Neural progenitor cell (in vitro differentiated cells): ENCODE results near the gene RNF220. TPM values are rescaled to one million over a fixed set of nuclear protein-coding genes. Genes with fewer than 3 reads are reported as not detected.
A peak's percentile ranks its signal among the peaks of the same experiment; 100 is the strongest.

Experiments used
- DNase-seq: peaks from one replicate; pipeline ENCODE4 v3.0.0-alpha.2; 2016; ENCODE audit warnings: low spot score
- H2AFZ ChIP-seq: fragments of 200-600 bp; sonication (generic); replicated peaks from 2 replicates; pipeline ENCODE4 v1.6.1; 2016; ENCODE audit warnings: antibody characterized with exemption
- H3F3A ChIP-seq: fragments of 200-600 bp; sonication (generic); 2 replicates; pipeline ENCODE4 v1.6.1; 2016; ENCODE audit warnings: antibody characterized with exemption, low read depth
- H3K27ac ChIP-seq: fragments of 200-600 bp; sonication (generic); 2 replicates; pipeline ENCODE4 v1.5.1; 2016; ENCODE audit warnings: mild to moderate bottlenecking
- H3K27me3 ChIP-seq: fragments of 200-600 bp; sonication (generic); 2 replicates; pipeline ENCODE4 v1.6.1; 2016; ENCODE audit warnings: mild to moderate bottlenecking, moderate library complexity
- H3K36me3 ChIP-seq: fragments of 200-600 bp; sonication (generic); 2 replicates; pipeline ENCODE4 v1.5.1; 2016
- H3K4me1 ChIP-seq: fragments of 200-600 bp; sonication (generic); 2 replicates; pipeline ENCODE4 v1.6.1; 2016; ENCODE audit warnings: mixed run types
- H3K4me2 ChIP-seq: fragments of 200-600 bp; sonication (generic); 2 replicates; pipeline ENCODE4 v1.6.1; 2016
- H3K4me3 ChIP-seq: fragments of 200-600 bp; sonication (generic); 2 replicates; pipeline ENCODE4 v1.5.1; 2016
- H3K79me2 ChIP-seq: fragments of 200-600 bp; sonication (generic); 2 replicates; pipeline ENCODE4 v1.6.1; 2016; ENCODE audit warnings: low read depth
- H3K9ac ChIP-seq: fragments of 200-600 bp; sonication (generic); 2 replicates; pipeline ENCODE4 v1.6.1; 2016
- H3K9me3 ChIP-seq: fragments of 200-600 bp; sonication (generic); 2 replicates; pipeline ENCODE4 v1.5.1; 2016; ENCODE audit warnings: low read depth
- H4K20me1 ChIP-seq: fragments of 200-600 bp; sonication (generic); 2 replicates; pipeline ENCODE4 v1.6.1; 2016; ENCODE audit warnings: low read depth
- H3K27ac Mint-ChIP-seq: 3 replicates; pipeline ENCODE4 v1.8.0; 2021; ENCODE audit warnings: mixed read lengths
- H3K27me3 Mint-ChIP-seq: 2 replicates; pipeline ENCODE4 v1.8.0; 2022; ENCODE audit warnings: low read depth, mild to moderate bottlenecking, inconsistent platforms, moderate library complexity, mixed read lengths; ENCODE audit not compliant: insufficient read depth
- H3K36me3 Mint-ChIP-seq: 3 replicates; pipeline ENCODE4 v1.8.0; 2021; ENCODE audit warnings: mixed read lengths
- H3K4me1 Mint-ChIP-seq: 3 replicates; pipeline ENCODE4 v1.8.0; 2021; ENCODE audit warnings: mixed read lengths
- H3K4me3 Mint-ChIP-seq: 3 replicates; pipeline ENCODE4 v1.8.0; 2021; ENCODE audit warnings: mild to moderate bottlenecking, moderate library complexity, mixed read lengths
- H3K9me3 Mint-ChIP-seq: 3 replicates; pipeline ENCODE4 v1.8.0; 2020; ENCODE audit warnings: mixed read lengths
- CTCF ChIP-seq: fragments of 200-600 bp; sonication (generic); IDR thresholded peaks from 2 replicates; pipeline ENCODE4 v1.5.1; 2017; ENCODE audit warnings: antibody characterized with exemption, mild to moderate bottlenecking
- EZH2 ChIP-seq: fragments of 200-600 bp; sonication (generic); IDR thresholded peaks from 2 replicates; pipeline ENCODE4 v1.6.1; 2017; ENCODE audit warnings: antibody characterized with exemption, mild to moderate bottlenecking, moderate library complexity
- EZH2phosphoT487 ChIP-seq: fragments of 200-600 bp; sonication (generic); IDR thresholded peaks from 2 replicates; pipeline ENCODE4 v1.6.1; 2017; ENCODE audit warnings: antibody characterized with exemption
- total RNA-seq: library from RNA; depleted of rRNA; stranded (reverse); fragments of >200 nt; gene quantifications from 2 replicates; pipeline ENCODE4 v1.2.3, GENCODE V29; 2015; ENCODE audit warnings: low replicate concordance

RNF220 gene
- total RNA-seq, 1 donor from 2014 or later: 93.8 TPM

- H3K36me3 ChIP-seq: no peaks in the 10 kb centered on the region
- TF ChIP-seq CTCF (no peak), EZH2 (no peak), EZH2phosphoT487 (no peak)
- H3K4me2 ChIP-seq: peak overlapping the region; percentile 42
- Mint-ChIP-seq H3K27me3 (peaks cover 41% of the 10 kb centered on the region), H3K27ac (peak overlapping the region; percentile 42), H3K4me1 (peaks cover 52% of the 10 kb centered on the region), H3K9me3 (no peaks in the 10 kb centered on the region), H3K36me3 (no peaks in the 10 kb centered on the region), H3K4me3 (peak overlapping the region; percentile 60)
- H3K79me2 ChIP-seq: no peaks in the 10 kb centered on the region
- no peak overlapping the region for H3K27ac ChIP-seq
- peaks cover 45% of the 10 kb centered on the region for H3F3A ChIP-seq
- peaks cover 100% of the 10 kb centered on the region for H3K27me3 ChIP-seq
- no peak for DNase-seq
- peaks cover 34% of the 10 kb centered on the region for H3K4me1 ChIP-seq
- H3K9me3 ChIP-seq: no peaks in the 10 kb centered on the region
- no peak overlapping the region for H3K9ac ChIP-seq
- peaks cover 48% of the 10 kb centered on the region for H4K20me1 ChIP-seq
- H2AFZ ChIP-seq: no peak overlapping the region
- H3K4me3 ChIP-seq: no peak overlapping the region
Observed at GRCh38 chr1:44422161-44422560, 17.1 kb downstream of the RNF220 start.

DNA sequence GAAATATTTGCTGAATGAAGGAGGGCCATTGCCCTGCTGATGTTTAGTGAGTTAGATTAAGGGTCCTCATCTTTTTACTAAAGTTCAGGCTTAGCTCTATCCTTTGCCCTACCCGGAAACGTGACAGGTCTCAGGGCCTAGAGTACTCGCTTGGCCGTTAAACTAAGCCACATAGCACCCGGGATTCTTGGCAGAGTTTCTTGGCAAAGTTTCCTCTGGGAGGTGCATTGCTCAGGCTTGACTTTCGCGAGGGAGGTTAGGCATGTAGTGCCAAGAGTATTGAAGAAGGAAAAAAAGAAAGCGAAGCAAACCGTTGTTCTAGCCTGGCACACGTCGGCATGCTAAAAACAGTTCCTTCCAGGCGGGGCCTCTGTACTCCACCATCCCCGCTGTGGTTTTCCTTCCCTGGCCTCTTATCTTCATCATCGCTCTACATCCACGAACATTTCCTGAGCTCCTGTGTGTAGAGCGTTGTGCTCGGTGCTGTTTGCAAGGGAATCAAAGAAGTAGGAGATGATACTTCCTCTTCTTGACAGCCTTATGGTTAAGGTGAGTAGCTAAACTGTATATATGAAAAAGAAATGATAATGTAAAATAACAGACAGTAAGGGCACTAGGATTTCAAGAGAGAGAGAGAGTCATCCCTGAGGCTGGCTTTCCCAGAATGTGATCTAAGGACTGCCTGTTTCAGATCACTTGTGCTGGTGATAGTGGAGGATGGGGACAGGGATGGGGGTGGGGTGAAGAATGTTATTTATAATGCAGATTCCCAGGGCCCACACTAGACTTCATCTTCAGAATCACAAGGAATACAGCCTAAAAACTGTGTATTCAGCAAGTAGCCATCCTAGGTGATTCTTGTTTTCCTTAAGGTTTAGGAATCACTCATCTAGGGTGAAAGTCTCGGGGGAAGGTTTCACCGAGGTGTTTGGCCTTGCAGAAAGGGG lies 18.8 kb downstream of the RNF220 start:
- Mint-ChIP-seq H3K4me1 (peaks cover 54% of the 10 kb centered on the region), H3K4me3 (no peak overlapping the region), H3K27me3 (peaks cover 40% of the 10 kb centered on the region), H3K27ac (no peak overlapping the region), H3K9me3 (no peaks in the 10 kb centered on the region), H3K36me3 (no peaks in the 10 kb centered on the region)
- H3K4me3 ChIP-seq: no peak overlapping the region
- H3K9ac ChIP-seq: no peak overlapping the region
- TF ChIP-seq EZH2 (no peak), CTCF (no peak), EZH2phosphoT487 (no peak)
- peaks cover 32% of the 10 kb centered on the region for H3K4me1 ChIP-seq
- no peak for DNase-seq
- peaks cover 41% of the 10 kb centered on the region for H3F3A ChIP-seq
- peaks cover 45% of the 10 kb centered on the region for H4K20me1 ChIP-seq
- H3K79me2 ChIP-seq: no peaks in the 10 kb centered on the region
- H3K36me3 ChIP-seq: no peaks in the 10 kb centered on the region
- no peak overlapping the region for H3K27ac ChIP-seq
- H3K9me3 ChIP-seq: no peaks in the 10 kb centered on the region
- H3K4me2 ChIP-seq: no peak overlapping the region
- peaks cover 100% of the 10 kb centered on the region for H3K27me3 ChIP-seq
- no peak overlapping the region for H2AFZ ChIP-seq

GRCh38 chr1:44424747-44425146 lies 19.7 kb downstream of the RNF220 start:
- Mint-ChIP-seq H3K4me1 (peaks cover 58% of the 10 kb centered on the region), H3K4me3 (no peak overlapping the region), H3K9me3 (no peaks in the 10 kb centered on the region), H3K36me3 (no peaks in the 10 kb centered on the region), H3K27me3 (peaks cover 41% of the 10 kb centered on the region), H3K27ac (no peak overlapping the region)
- Histone ChIP-seq H3K79me2 (no peaks in the 10 kb centered on the region), H4K20me1 (peaks cover 43% of the 10 kb centered on the region), H3F3A (peaks cover 38% of the 10 kb centered on the region), H3K27ac (no peak overlapping the region), H3K4me1 (peaks cover 40% of the 10 kb centered on the region), H3K9me3 (no peaks in the 10 kb centered on the region), H3K4me3 (no peak overlapping the region), H3K36me3 (no peaks in the 10 kb centered on the region), H2AFZ (no peak overlapping the region), H3K9ac (no peak overlapping the region), H3K4me2 (no peak overlapping the region), H3K27me3 (peaks cover 100% of the 10 kb centered on the region)
- TF ChIP-seq EZH2phosphoT487 (no peak), CTCF (no peak), EZH2 (no peak)
- no peak for DNase-seq
